Liver (tissue), 9 donors: ENCODE results near the gene NTF3. TPM values are rescaled to one million over a fixed set of nuclear protein-coding genes. Genes with fewer than 3 reads are reported as not detected.

ENCODE experiments used
- DNase-seq: peaks from one replicate; pipeline ENCODE4 v3.0.0-alpha.2; 2017; ENCODE audit warnings: low spot score
- H3K27ac ChIP-seq, 2 donors: one replicate each; pipeline ENCODE4 v1.7.0; 2013; ENCODE audit warnings: inconsistent platforms in 2 of 2, low read length in 2 of 2, control low read depth in 1 of 2, low read depth in 1 of 2, mild to moderate bottlenecking in 1 of 2
- H3K27me3 ChIP-seq, 4 donors: one replicate each; pipeline versions ENCODE4 v1.6.1 to v1.7.0; 2013; ENCODE audit warnings: low read length in 3 of 4, inconsistent platforms in 1 of 4, mild to moderate bottlenecking in 1 of 4, moderate library complexity in 1 of 4; ENCODE audit not compliant: control insufficient read depth in 4 of 4, insufficient read depth in 4 of 4
- H3K36me3 ChIP-seq, 4 donors: one replicate each; pipeline versions ENCODE4 v1.6.1 to v1.7.0; 2013; ENCODE audit warnings: low read length in 3 of 4, mild to moderate bottlenecking in 3 of 4, low read depth in 1 of 4, moderate library complexity in 1 of 4; ENCODE audit not compliant: control insufficient read depth in 4 of 4, insufficient read depth in 3 of 4
- H3K4me1 ChIP-seq, 4 donors: one replicate each; pipeline versions ENCODE4 v1.6.1 to v1.7.0; 2013; ENCODE audit warnings: low read length in 3 of 4, mild to moderate bottlenecking in 3 of 4, moderate library complexity in 1 of 4; ENCODE audit not compliant: control insufficient read depth in 4 of 4, insufficient read depth in 4 of 4
- H3K4me3 ChIP-seq, 3 donors: one replicate each; pipeline versions ENCODE4 v1.6.1 to v1.7.0; 2013; ENCODE audit warnings: low read length in 3 of 3, control low read depth in 1 of 3, low read depth in 1 of 3, mild to moderate bottlenecking in 1 of 3
- H3K9ac ChIP-seq, 2 donors: one replicate each; pipeline ENCODE4 v1.7.0; 2013; ENCODE audit warnings: low read length in 2 of 2, mild to moderate bottlenecking in 2 of 2, moderate library complexity in 2 of 2, control low read depth in 1 of 2, low read depth in 1 of 2
- H3K9me3 ChIP-seq, 4 donors: one replicate each; pipeline versions ENCODE4 v1.6.1 to v1.7.0; 2013; ENCODE audit warnings: low read length in 3 of 4; ENCODE audit not compliant: control insufficient read depth in 4 of 4
- CTCF ChIP-seq: fragments of 150-350 bp; IDR thresholded peaks from 2 replicates; pipeline ENCODE4 v1.5.1; 2017; ENCODE audit warnings: improper control_type of control experiment, low read depth, low read length; ENCODE audit not compliant: missing input control
- FOXA1 ChIP-seq: IDR thresholded peaks from 2 replicates; pipeline ENCODE4 v1.6.1; 2016; ENCODE audit warnings: antibody characterized with exemption
- FOXA2 ChIP-seq: IDR thresholded peaks from 2 replicates; pipeline ENCODE4 v1.6.1; 2016; ENCODE audit warnings: antibody characterized with exemption
- GABPA ChIP-seq, 2 donors: IDR thresholded peaks in 1 of 2; conservative IDR thresholded peaks in 1 of 2; 2 replicates each; pipeline ENCODE4 v1.6.1; 2016; ENCODE audit warnings: antibody characterized with exemption in 2 of 2, mild to moderate bottlenecking in 1 of 2, moderate library complexity in 1 of 2
- HNF4A ChIP-seq, 2 donors: conservative IDR thresholded peaks; 2 replicates each; pipeline ENCODE4 v1.6.1; 2016; ENCODE audit warnings: antibody characterized with exemption in 2 of 2, mild to moderate bottlenecking in 2 of 2
- HNF4G ChIP-seq: IDR thresholded peaks from 2 replicates; pipeline ENCODE4 v1.6.1; 2016; ENCODE audit warnings: antibody characterized with exemption
- JUND ChIP-seq, 2 donors: IDR thresholded peaks; 2 replicates each; pipeline ENCODE4 v1.6.1; 2016; ENCODE audit warnings: antibody characterized with exemption in 2 of 2
- MAX ChIP-seq: IDR thresholded peaks from 2 replicates; pipeline ENCODE4 v1.6.1; 2016; ENCODE audit warnings: antibody characterized with exemption
- RAD21 ChIP-seq, 2 donors: IDR thresholded peaks; 2 replicates each; pipeline ENCODE4 v1.6.1; 2016; ENCODE audit warnings: antibody characterized with exemption in 2 of 2, mild to moderate bottlenecking in 2 of 2
- REST ChIP-seq: IDR thresholded peaks from 2 replicates; pipeline ENCODE4 v1.6.1; 2016; ENCODE audit warnings: antibody characterized with exemption, mild to moderate bottlenecking
- RXRA ChIP-seq, 2 donors: IDR thresholded peaks; 2 replicates each; pipeline ENCODE4 v1.6.1; 2017 to 2018; ENCODE audit warnings: antibody characterized with exemption in 2 of 2, mild to moderate bottlenecking in 1 of 2
- SP1 ChIP-seq: IDR thresholded peaks from 2 replicates; pipeline ENCODE4 v1.6.1; 2018; ENCODE audit warnings: antibody characterized with exemption, mild to moderate bottlenecking
- TAF1 ChIP-seq: conservative IDR thresholded peaks from 2 replicates; pipeline ENCODE4 v1.6.1; 2016; ENCODE audit warnings: antibody characterized with exemption, mild to moderate bottlenecking
- YY1 ChIP-seq: IDR thresholded peaks from 2 replicates; pipeline ENCODE4 v1.6.1; 2016; ENCODE audit warnings: antibody characterized with exemption, mild to moderate bottlenecking
- ZBTB33 ChIP-seq: IDR thresholded peaks from 2 replicates; pipeline ENCODE4 v1.6.1; 2016; ENCODE audit warnings: antibody characterized with exemption
- WGBS: extraction: QIAGEN DNeasy Blood & Tissue Kit; methylation state at CpG from one replicate; pipeline ENCODE4 v1.1.7; 2013; 5-methylcytosine and 5-hydroxymethylcytosine counted together
- polyA plus RNA-seq, 2 donors: library from polyadenylated mRNA; stranded (reverse) in 1 of 2; unstranded in 1 of 2; fragments of 200-250 nt in 1 of 2; fragments of >200 nt in 1 of 2; fragmentation: Nextera tagmentation in 1 of 2; extraction: Ambion mirVana in 1 of 2; gene quantifications; one replicate each; pipeline versions ENCODE4 v1.2.1 to v1.2.3, GENCODE V29; 2013 to 2015
- total RNA-seq, 2 donors: library from RNA; depleted of rRNA; stranded (reverse); fragments of >200 nt; gene quantifications; one replicate each; pipeline ENCODE4 v1.2.3, GENCODE V29; 2014
- donor health status: healthy.
- donor health status: healthy.
- donor health status: healthy.
- donor health status: healthy.
- donor health status: healthy.

The NTF3 gene
- total and polyA plus RNA-seq, 4 donors: 0.89 to 2.8 (median 1.5) TPM

- no peak overlapping the region for H3K9ac ChIP-seq
- DNase-seq: no peak
- no peaks in the 10 kb centered on the region for H3K36me3 ChIP-seq
- H3K27ac ChIP-seq: peak overlapping the region in 1 of 2 donors; percentile 6
- 63% methylated on average over 8 of the region's 8 CpGs for WGBS
- no peaks in the 10 kb centered on the region for H3K9me3 ChIP-seq
- no peaks in the 10 kb centered on the region for H3K4me1 ChIP-seq
- no peak overlapping the region for H3K4me3 ChIP-seq
- no peaks in the 10 kb centered on the region for H3K27me3 ChIP-seq
- TF ChIP-seq SP1 (peak; percentile 24), RXRA (IDR thresholded peaks at IDR 0.05) (peak; percentile 6 to 28), ZBTB33 (peak; percentile 52), RAD21 (IDR thresholded peaks at IDR 0.05) (no peak), YY1 (no peak), TAF1 (no peak)
Observed at GRCh38 chr12:5456906-5457305, 25.0 kb downstream of the NTF3 start.

- no peaks in the 10 kb centered on the region for H3K36me3 ChIP-seq
- no peaks in the 10 kb centered on the region for H3K27me3 ChIP-seq
- no peak overlapping the region for H3K9ac ChIP-seq
- WGBS: 92% methylated on average over 12 of the region's 12 CpGs
- H3K27ac ChIP-seq: no peak overlapping the region
- no peak for TF ChIP-seq GABPA (IDR thresholded peaks at IDR 0.05 in 1 of 2, conservative IDR thresholded peaks at IDR 0.05 in 1 of 2)
- TF ChIP-seq FOXA1: no peak
- no peak for TF ChIP-seq SP1
- TF ChIP-seq RAD21 (IDR thresholded peaks at IDR 0.05): no peak
- no peak for TF ChIP-seq YY1
- TF ChIP-seq CTCF: no peak
- TF ChIP-seq ZBTB33: no peak
- TF ChIP-seq REST: no peak
- no peak for TF ChIP-seq MAX
- TF ChIP-seq HNF4A (conservative IDR thresholded peaks at IDR 0.05): no peak
- TF ChIP-seq TAF1: no peak
- TF ChIP-seq HNF4G: no peak
- no peak for TF ChIP-seq JUND (IDR thresholded peaks at IDR 0.05)
- TF ChIP-seq FOXA2: no peak
- no peak overlapping the region for H3K4me3 ChIP-seq
- H3K9me3 ChIP-seq: no peaks in the 10 kb centered on the region
- H3K4me1 ChIP-seq: no peaks in the 10 kb centered on the region
- no peak for DNase-seq
Observed at GRCh38 chr12:5458229-5459050, 26.5 kb downstream of the NTF3 start.
